SK-N-SH treated with all-trans-retinoic acid at 6 μM for 48 hours (cell line): ENCODE measurements around the gene PRPF31.

Experiments used
- BACH2 ChIP-seq: fragments of 250-450 bp; sonication (Bioruptor Pico); IDR thresholded peaks from 2 replicates; pipeline ENCODE4 v1.9.0; 2021; ENCODE audit warnings: mild to moderate bottlenecking, borderline replicate concordance
- ESRRG ChIP-seq: fragments of 250-450 bp; sonication (Bioruptor Pico); IDR thresholded peaks from 2 replicates; pipeline ENCODE4 v1.6.1; 2021; ENCODE audit warnings: mild to moderate bottlenecking
- TOX ChIP-seq: fragments of 250-450 bp; sonication (Bioruptor Pico); IDR thresholded peaks from 2 replicates; pipeline ENCODE4 v1.8.0; 2021; ENCODE audit warnings: mild to moderate bottlenecking, moderate library complexity, borderline replicate concordance
- ZC3H10 ChIP-seq: fragments of 250-450 bp; sonication (Bioruptor Pico); IDR thresholded peaks from 2 replicates; pipeline ENCODE4 v1.5.1; 2021; ENCODE audit warnings: mild to moderate bottlenecking, moderate library complexity
- ZFP30 ChIP-seq: fragments of 450-650 bp; formaldehyde crosslinking; IDR thresholded peaks from 2 replicates; pipeline ENCODE4 v1.5.0; 2022; ENCODE audit warnings: mild to moderate bottlenecking, moderate library complexity
- ZNF565 ChIP-seq: fragments of 450-650 bp; formaldehyde crosslinking; conservative IDR thresholded peaks from 2 replicates; pipeline ENCODE4 v1.5.0; 2020; ENCODE audit warnings: low read depth, mild to moderate bottlenecking, moderate library complexity
- ZNF8 ChIP-seq: fragments of 450-650 bp; formaldehyde crosslinking; IDR thresholded peaks from 2 replicates; pipeline ENCODE4 v1.5.0; 2020; ENCODE audit warnings: mild to moderate bottlenecking, moderate library complexity
- TF ChIP-seq, protein P1 (sequence below): fragments of 250-450 bp; sonication (Bioruptor Pico); IDR thresholded peaks from 2 replicates; pipeline ENCODE4 v1.8.0; 2020; ENCODE audit warnings: mild to moderate bottlenecking, moderate library complexity, borderline replicate concordance
- TF ChIP-seq, protein P2 (sequence below): fragments of 250-450 bp; sonication (Bioruptor Pico); IDR thresholded peaks from 2 replicates; pipeline ENCODE4 v1.5.0; 2020; ENCODE audit warnings: mild to moderate bottlenecking, moderate library complexity
- TF ChIP-seq, protein P3 (sequence below): fragments of 250-450 bp; sonication (Bioruptor Pico); IDR thresholded peaks from 2 replicates; pipeline ENCODE4 v1.5.1; 2021; ENCODE audit warnings: mild to moderate bottlenecking, moderate library complexity
- TF ChIP-seq, protein P4 (sequence below): fragments of 250-450 bp; sonication (Bioruptor Pico); IDR thresholded peaks from 2 replicates; pipeline ENCODE4 v1.5.1; 2020; ENCODE audit warnings: low read depth, mild to moderate bottlenecking, moderate library complexity

DNA sequence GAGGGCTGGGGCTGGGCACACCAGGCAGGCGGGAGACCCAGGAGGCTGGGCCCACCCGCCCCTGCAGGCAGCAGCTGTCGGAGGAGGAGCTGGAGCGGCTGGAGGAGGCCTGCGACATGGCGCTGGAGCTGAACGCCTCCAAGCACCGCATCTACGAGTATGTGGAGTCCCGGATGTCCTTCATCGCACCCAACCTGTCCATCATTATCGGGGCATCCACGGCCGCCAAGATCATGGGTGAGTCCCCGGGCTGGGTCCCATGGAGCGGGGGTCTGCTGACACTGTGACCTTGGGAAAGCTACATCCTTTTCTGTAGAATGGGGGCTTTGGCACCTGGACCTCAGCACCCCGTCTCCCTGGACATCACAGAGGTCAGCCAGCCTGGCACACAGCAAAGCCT lies 8.1 kb downstream of the PRPF31 start:
- TF ChIP-seq, protein P1, sequence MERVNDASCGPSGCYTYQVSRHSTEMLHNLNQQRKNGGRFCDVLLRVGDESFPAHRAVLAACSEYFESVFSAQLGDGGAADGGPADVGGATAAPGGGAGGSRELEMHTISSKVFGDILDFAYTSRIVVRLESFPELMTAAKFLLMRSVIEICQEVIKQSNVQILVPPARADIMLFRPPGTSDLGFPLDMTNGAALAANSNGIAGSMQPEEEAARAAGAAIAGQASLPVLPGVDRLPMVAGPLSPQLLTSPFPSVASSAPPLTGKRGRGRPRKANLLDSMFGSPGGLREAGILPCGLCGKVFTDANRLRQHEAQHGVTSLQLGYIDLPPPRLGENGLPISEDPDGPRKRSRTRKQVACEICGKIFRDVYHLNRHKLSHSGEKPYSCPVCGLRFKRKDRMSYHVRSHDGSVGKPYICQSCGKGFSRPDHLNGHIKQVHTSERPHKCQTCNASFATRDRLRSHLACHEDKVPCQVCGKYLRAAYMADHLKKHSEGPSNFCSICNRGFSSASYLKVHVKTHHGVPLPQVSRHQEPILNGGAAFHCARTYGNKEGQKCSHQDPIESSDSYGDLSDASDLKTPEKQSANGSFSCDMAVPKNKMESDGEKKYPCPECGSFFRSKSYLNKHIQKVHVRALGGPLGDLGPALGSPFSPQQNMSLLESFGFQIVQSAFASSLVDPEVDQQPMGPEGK (CRISPR knock-in tag) = no peak
- TF ChIP-seq BACH2 (no peak), ZC3H10 (CRISPR knock-in tag) (no peak), ZNF8 (CRISPR knock-in tag) (no peak), ZNF565 (CRISPR knock-in tag) (no peak), TOX (CRISPR knock-in tag) (no peak), ESRRG (CRISPR knock-in tag) (no peak), ZFP30 (CRISPR knock-in tag) (no peak)
- TF ChIP-seq, protein P2, sequence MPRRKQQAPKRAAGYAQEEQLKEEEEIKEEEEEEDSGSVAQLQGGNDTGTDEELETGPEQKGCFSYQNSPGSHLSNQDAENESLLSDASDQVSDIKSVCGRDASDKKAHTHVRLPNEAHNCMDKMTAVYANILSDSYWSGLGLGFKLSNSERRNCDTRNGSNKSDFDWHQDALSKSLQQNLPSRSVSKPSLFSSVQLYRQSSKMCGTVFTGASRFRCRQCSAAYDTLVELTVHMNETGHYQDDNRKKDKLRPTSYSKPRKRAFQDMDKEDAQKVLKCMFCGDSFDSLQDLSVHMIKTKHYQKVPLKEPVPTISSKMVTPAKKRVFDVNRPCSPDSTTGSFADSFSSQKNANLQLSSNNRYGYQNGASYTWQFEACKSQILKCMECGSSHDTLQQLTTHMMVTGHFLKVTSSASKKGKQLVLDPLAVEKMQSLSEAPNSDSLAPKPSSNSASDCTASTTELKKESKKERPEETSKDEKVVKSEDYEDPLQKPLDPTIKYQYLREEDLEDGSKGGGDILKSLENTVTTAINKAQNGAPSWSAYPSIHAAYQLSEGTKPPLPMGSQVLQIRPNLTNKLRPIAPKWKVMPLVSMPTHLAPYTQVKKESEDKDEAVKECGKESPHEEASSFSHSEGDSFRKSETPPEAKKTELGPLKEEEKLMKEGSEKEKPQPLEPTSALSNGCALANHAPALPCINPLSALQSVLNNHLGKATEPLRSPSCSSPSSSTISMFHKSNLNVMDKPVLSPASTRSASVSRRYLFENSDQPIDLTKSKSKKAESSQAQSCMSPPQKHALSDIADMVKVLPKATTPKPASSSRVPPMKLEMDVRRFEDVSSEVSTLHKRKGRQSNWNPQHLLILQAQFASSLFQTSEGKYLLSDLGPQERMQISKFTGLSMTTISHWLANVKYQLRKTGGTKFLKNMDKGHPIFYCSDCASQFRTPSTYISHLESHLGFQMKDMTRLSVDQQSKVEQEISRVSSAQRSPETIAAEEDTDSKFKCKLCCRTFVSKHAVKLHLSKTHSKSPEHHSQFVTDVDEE (CRISPR knock-in tag) = no peak
- TF ChIP-seq, protein P3, sequence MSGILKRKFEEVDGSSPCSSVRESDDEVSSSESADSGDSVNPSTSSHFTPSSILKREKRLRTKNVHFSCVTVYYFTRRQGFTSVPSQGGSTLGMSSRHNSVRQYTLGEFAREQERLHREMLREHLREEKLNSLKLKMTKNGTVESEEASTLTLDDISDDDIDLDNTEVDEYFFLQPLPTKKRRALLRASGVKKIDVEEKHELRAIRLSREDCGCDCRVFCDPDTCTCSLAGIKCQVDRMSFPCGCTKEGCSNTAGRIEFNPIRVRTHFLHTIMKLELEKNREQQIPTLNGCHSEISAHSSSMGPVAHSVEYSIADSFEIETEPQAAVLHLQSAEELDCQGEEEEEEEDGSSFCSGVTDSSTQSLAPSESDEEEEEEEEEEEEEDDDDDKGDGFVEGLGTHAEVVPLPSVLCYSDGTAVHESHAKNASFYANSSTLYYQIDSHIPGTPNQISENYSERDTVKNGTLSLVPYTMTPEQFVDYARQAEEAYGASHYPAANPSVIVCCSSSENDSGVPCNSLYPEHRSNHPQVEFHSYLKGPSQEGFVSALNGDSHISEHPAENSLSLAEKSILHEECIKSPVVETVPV (CRISPR knock-in tag) = no peak
- TF ChIP-seq, protein P4, sequence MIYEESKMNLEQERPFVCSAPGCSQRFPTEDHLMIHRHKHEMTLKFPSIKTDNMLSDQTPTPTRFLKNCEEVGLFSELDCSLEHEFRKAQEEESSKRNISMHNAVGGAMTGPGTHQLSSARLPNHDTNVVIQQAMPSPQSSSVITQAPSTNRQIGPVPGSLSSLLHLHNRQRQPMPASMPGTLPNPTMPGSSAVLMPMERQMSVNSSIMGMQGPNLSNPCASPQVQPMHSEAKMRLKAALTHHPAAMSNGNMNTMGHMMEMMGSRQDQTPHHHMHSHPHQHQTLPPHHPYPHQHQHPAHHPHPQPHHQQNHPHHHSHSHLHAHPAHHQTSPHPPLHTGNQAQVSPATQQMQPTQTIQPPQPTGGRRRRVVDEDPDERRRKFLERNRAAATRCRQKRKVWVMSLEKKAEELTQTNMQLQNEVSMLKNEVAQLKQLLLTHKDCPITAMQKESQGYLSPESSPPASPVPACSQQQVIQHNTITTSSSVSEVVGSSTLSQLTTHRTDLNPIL = no peak
